K562 (cell line): Measurements from ENCODE around the gene DGLUCY. TPM values are rescaled to one million over a fixed set of nuclear protein-coding genes. Genes with fewer than 3 reads are reported as not detected.

ENCODE experiments used
- ATAC-seq: fragments of 200-7000 bp; cut with Tn5 transposase; 3 replicates; pipeline ENCODE4 v1.9.1; 2020; ENCODE audit warnings: moderate library complexity
- BruUV-seq: library from RNA; stranded (reverse); fragments of 400-500 nt; replicated peaks from 2 replicates; lab custom pipeline; 2021; lab: Mats Ljungman, UMichigan
- CTCF ChIA-PET: fragments of 300-600 bp; formaldehyde crosslinking; extraction: SDS; loops from one replicate; lab custom pipeline; 2021; ENCODE audit warnings: low intra/inter-chr PET ratio; lab: Yijun Ruan, JAX
- POLR2A ChIA-PET: fragments of 300-600, 350-650 bp; sonication (Branson Sonifier 250); formaldehyde crosslinking; extraction: SDS; loops from one replicate; lab custom pipeline; 2021; ENCODE audit warnings: antibody characterized with exemption, inconsistent platforms; lab: Yijun Ruan, JAX
- DNase-seq, 4 experiments: peaks; one replicate each; pipeline versions ENCODE4 v3.0.0 to v3.0.0-alpha.2; 2011 to 2018; ENCODE audit warnings: low spot score in 3 of 4, mixed read lengths in 3 of 4; ENCODE audit errors: extremely low read depth in 1 of 4
- FAIRE-seq: peaks from 2 replicates; lab custom pipeline; 2011; peaks lifted over from hg19 to GRCh38; lab: Jason Lieb, UNC
- H2AFZ ChIP-seq: 2 replicates; pipeline ENCODE4 v1.6.0; 2011; ENCODE audit warnings: low read depth, low read length, control low read depth, inconsistent platforms
- H3K27ac ChIP-seq: fragments of 200-600 bp; 3 replicates; pipeline ENCODE4 v1.8.0; 2011; ENCODE audit warnings: low read depth, mild to moderate bottlenecking, control low read depth, inconsistent platforms, low read length, moderate library complexity, mixed read lengths; ENCODE audit errors: extremely low read depth
- H3K27me3 ChIP-seq, 2 experiments: fragments of 300-600 bp in 1 of 2; 2 replicates in 1 of 2; 3 replicates in 1 of 2; pipeline versions ENCODE4 v1.6.0 to v1.8.0; 2011; ENCODE audit warnings: inconsistent platforms in 2 of 2, low read length in 2 of 2, mild to moderate bottlenecking in 1 of 2, mixed read lengths in 1 of 2, moderate library complexity in 1 of 2; ENCODE audit not compliant: control insufficient read depth in 2 of 2, insufficient read depth in 2 of 2
- H3K36me3 ChIP-seq: fragments of 300-600 bp; 3 replicates; pipeline ENCODE4 v1.8.0; 2011; ENCODE audit warnings: mild to moderate bottlenecking, low read length, inconsistent platforms; ENCODE audit not compliant: control insufficient read depth, insufficient read depth
- H3K4me1 ChIP-seq, 2 experiments: fragments of 200-600 bp in 1 of 2; replicated peaks in 1 of 2; 2 replicates in 1 of 2; 3 replicates in 1 of 2; pipeline versions ENCODE4 v1.5.1 to v1.8.0; 2011; ENCODE audit warnings: inconsistent platforms in 2 of 2, low read length in 2 of 2, mild to moderate bottlenecking in 1 of 2, mixed read lengths in 1 of 2, moderate library complexity in 1 of 2; ENCODE audit not compliant: control insufficient read depth in 2 of 2, insufficient read depth in 2 of 2
- H3K4me2 ChIP-seq: 2 replicates; pipeline ENCODE4 v1.6.1; 2011; ENCODE audit warnings: low read length, control low read depth, inconsistent platforms, mixed read lengths; ENCODE audit not compliant: insufficient read depth
- H3K4me3 ChIP-seq: fragments of 200-600 bp; sonication (generic), shearing (Covaris generic); 2 replicates; pipeline ENCODE4 v1.5.1; 2016; ENCODE audit warnings: control low read depth, inconsistent platforms
- H3K79me2 ChIP-seq: fragments of 200-600 bp; 3 replicates; pipeline ENCODE4 v1.8.0; 2011; ENCODE audit warnings: low read length, inconsistent platforms; ENCODE audit not compliant: control insufficient read depth, insufficient read depth
- H3K9ac ChIP-seq, 2 experiments: 2 replicates each; pipeline versions ENCODE4 v1.6.0 to v1.6.1; 2011; ENCODE audit warnings: low read depth in 2 of 2, low read length in 2 of 2, control low read depth in 1 of 2, inconsistent platforms in 1 of 2, mild to moderate bottlenecking in 1 of 2, mixed read lengths in 1 of 2; ENCODE audit not compliant: insufficient read depth in 1 of 2
- H3K9me1 ChIP-seq: one replicate; pipeline ENCODE4 v1.6.0; 2011; ENCODE audit warnings: inconsistent platforms, mild to moderate bottlenecking, low read length, moderate library complexity; ENCODE audit not compliant: control insufficient read depth, insufficient read depth
- H3K9me3 ChIP-seq: replicated peaks from 2 replicates; pipeline ENCODE4 v1.5.1; 2011; ENCODE audit warnings: low read depth, low read length, inconsistent platforms; ENCODE audit not compliant: control insufficient read depth, insufficient read depth
- H4K20me1 ChIP-seq: replicated peaks from 2 replicates; pipeline ENCODE4 v1.6.1; 2011; ENCODE audit warnings: low read length, inconsistent platforms, mixed read lengths; ENCODE audit not compliant: control insufficient read depth, insufficient read depth
- ARID4B ChIP-seq: sonication (generic); formaldehyde crosslinking; IDR thresholded peaks from 2 replicates; pipeline ENCODE4 v1.8.0; 2022; ENCODE audit warnings: mild to moderate bottlenecking, missing genetic modification reagents
- HBP1 ChIP-seq: fragments of 450-650 bp; formaldehyde crosslinking; IDR thresholded peaks from 2 replicates; pipeline ENCODE4 v1.4.0; 2022; ENCODE audit warnings: missing genetic modification characterization
- HMG20B ChIP-seq: fragments of 250-450 bp; sonication (Bioruptor Pico); IDR thresholded peaks from 2 replicates; pipeline ENCODE4 v1.5.0; 2021; ENCODE audit warnings: mild to moderate bottlenecking
- KDM4B ChIP-seq, 2 experiments: fragments of 450-650 bp in 1 of 2; sonication (generic) in 1 of 2; IDR thresholded peaks; 2 replicates each; pipeline ENCODE4 v1.6.1; 2016 to 2017; ENCODE audit warnings: borderline replicate concordance in 2 of 2, antibody characterized with exemption in 1 of 2, low read depth in 1 of 2, mild to moderate bottlenecking in 1 of 2
- KLF6 ChIP-seq: fragments of 250-450 bp; sonication (Bioruptor Pico); IDR thresholded peaks from 2 replicates; pipeline ENCODE4 v1.4.0; 2020; ENCODE audit warnings: mild to moderate bottlenecking, moderate library complexity, borderline replicate concordance
- TSHZ1 ChIP-seq: fragments of 250-450 bp; sonication (Bioruptor Pico); IDR thresholded peaks from 2 replicates; pipeline ENCODE4 v1.4.0; 2020; ENCODE audit warnings: mild to moderate bottlenecking, moderate library complexity
- U2AF1 ChIP-seq: fragments of 200-400 bp; formaldehyde crosslinking; optimal IDR thresholded peaks from 2 replicates; pipeline ENCODE3; 2017; ENCODE audit warnings: mild to moderate bottlenecking, low read depth, low read length, moderate library complexity
- ZBTB26 ChIP-seq: fragments of 450-650 bp; formaldehyde crosslinking; IDR thresholded peaks from 2 replicates; pipeline ENCODE4 v1.4.0; 2022; ENCODE audit warnings: missing genetic modification characterization
- ZC3H8 ChIP-seq: fragments of 450-650 bp; IDR thresholded peaks from 2 replicates; pipeline ENCODE4 v1.6.1; 2017
- ZNF175 ChIP-seq: fragments of 200-800 bp; sonication (Bioruptor generic); IDR thresholded peaks from 2 replicates; pipeline ENCODE4 v1.6.1; 2016; ENCODE audit warnings: low read depth, mild to moderate bottlenecking, missing genetic modification characterization, missing compliant biosample characterization
- ZNF253 ChIP-seq: fragments of 250-450 bp; sonication (Bioruptor Pico); conservative IDR thresholded peaks from 2 replicates; pipeline ENCODE4 v1.6.1; 2021; ENCODE audit warnings: mild to moderate bottlenecking
- WGBS: fragments of 100-300 bp; shearing (Covaris generic); methylation state at CpG from one replicate; pipeline ENCODE4 v1.1.6; 2016; ENCODE audit warnings: low coverage, mixed read lengths; ENCODE audit not compliant: insufficient coverage; ENCODE audit errors: missing lambda C conversion rate; 5-methylcytosine and 5-hydroxymethylcytosine counted together
- in situ Hi-C: fragments of 300-500 bp; cut with MboI; formaldehyde crosslinking; loops from 4 replicates; pipeline ENCODE4 v1.15.0; 2018; ENCODE audit warnings: inconsistent platforms, mixed read lengths
- intact Hi-C: fragments of 100-400 bp; cut with micrococcal nuclease; formaldehyde crosslinking; loops from 2 replicates; pipeline ENCODE4 v1.14.2; 2022
- polyA plus RNA-seq, 8 experiments: library from polyadenylated mRNA; depleted of rRNA in 4 of 8; stranded (reverse) in 5 of 8; unstranded in 3 of 8; fragments of >200 nt; fragmentation: Nextera tagmentation in 2 of 8; fragmentation: Illumina TruSeq in 1 of 8; extraction: Ambion mirVana in 2 of 8; extraction: Trizol in 1 of 8; gene quantifications; 2 replicates each; pipeline versions ENCODE4 v1.2.1 to v1.2.3, GENCODE V29; 2011 to 2014; ENCODE audit warnings: inconsistent platforms in 1 of 8, missing spikeins in 1 of 8
- total RNA-seq, 7 experiments: library from RNA; depleted of rRNA in 6 of 7; stranded (reverse); fragments of >200 nt in 6 of 7; fragmentation: Illumina TruSeq in 2 of 7; extraction: Trizol in 2 of 7; gene quantifications; 2 replicates each; pipeline versions ENCODE4 v1.2.1 to v1.2.3, GENCODE V29; 2011 to 2021; ENCODE audit warnings: low replicate concordance in 1 of 7

Gene DGLUCY
- total and polyA plus RNA-seq, 9 of the 15 experiments (the other 6 are each of a cell fraction or from before 2014, with no cell fraction given) = 9.9 to 28.4 (median 21.0) TPM

- H3K4me2 ChIP-seq = no peak overlapping the region
- H3K27me3 ChIP-seq = no peaks in the 10 kb centered on the region
- POLR2A ChIA-PET = interaction anchor here (0.6 to 1.1 kb wide), 2 partner anchors 17 to 37 kb away, joined by 3 to 4 read pairs; no protein-coding TSS in a partner anchor
- intact Hi-C loops = no loop called here
- H3K4me1 ChIP-seq = no peaks in the 10 kb centered on the region
- H3K79me2 ChIP-seq = no peaks in the 10 kb centered on the region
- FAIRE-seq (no peak), DNase-seq (no peak), ATAC-seq (no peak)
- no peak overlapping the region for H3K4me3 ChIP-seq
- no peaks in the 10 kb centered on the region for H3K9me1 ChIP-seq
- no peak overlapping the region for H3K27ac ChIP-seq
- CTCF ChIA-PET = no interaction called here
- BruUV-seq = no TSS peak
- no peaks in the 10 kb centered on the region for H4K20me1 ChIP-seq
- no peak overlapping the region for H3K9ac ChIP-seq
- WGBS = 63% methylated on average over 8 of the region's 9 CpGs
- H2AFZ ChIP-seq = no peak overlapping the region
- no peaks in the 10 kb centered on the region for H3K36me3 ChIP-seq
- no peaks in the 10 kb centered on the region for H3K9me3 ChIP-seq
- in situ Hi-C loops = no loop called here
- TF ChIP-seq TSHZ1 (no peak), HBP1 (CRISPR knock-in tag) (no peak), KDM4B (IDR thresholded peaks at IDR 0.05; ENCODE audit: borderline replicate concordance in 2 of 2, low read depth in 1 of 2) (no peak), ZNF253 (CRISPR knock-in tag) (no peak), HMG20B (CRISPR knock-in tag) (no peak), ZNF175 (CRISPR knock-in tag) (no peak), ZBTB26 (no peak), U2AF1 (no peak), ZC3H8 (no peak), ARID4B (no peak), KLF6 (CRISPR knock-in tag) (no peak)
These were observed 35.7 kb upstream of the DGLUCY start for GRCh38 chr14:91078095-91078737.
